ENCODE data around the gene RBBP8NL. TPM values are rescaled to one million over a fixed set of nuclear protein-coding genes. Genes with fewer than 3 reads are reported as not detected.

RBBP8NL gene
- total RNA-seq, 1 experiment from 2014 or later: 6.2 TPM

GRCh38 chr20:62363920-62364851, 63.2 kb downstream of the RBBP8NL start:
- intact Hi-C loops (cut with micrococcal nuclease; ENCODE audit: unreplicated experiment): loop anchor here (2.0 kb wide), 1 partner anchor 13 kb away; no protein-coding TSS in a partner anchor
- CTCF ChIA-PET: interaction anchor here (0.7 to 5.9 kb wide), 9 partner anchors 11 to 65 kb away, joined by 3 to 33 read pairs (median 7); partner anchors contain the start of genes ADRM1 and RPS21
- peak; percentile 75 for DNase-seq

GRCh38 chr20:62362991-62363919, 64.1 kb downstream of the RBBP8NL start:
- H3K4me1 Mint-ChIP-seq (ENCODE audit: low read depth, unreplicated experiment): peaks cover 75% of the 10 kb centered on the region
- CTCF ChIA-PET: interaction anchor here (1.0 to 5.9 kb wide), 8 partner anchors 13 to 61 kb away, joined by 3 to 33 read pairs (median 8); partner anchors contain the start of gene ADRM1
- peaks cover 98% of the 10 kb centered on the region for H3K36me3 Mint-ChIP-seq (ENCODE audit: insufficient read depth, unreplicated experiment)
- DNase-seq: peak; percentile 62
- H3K4me3 Mint-ChIP-seq (ENCODE audit: low read depth, unreplicated experiment): peak overlapping the region; percentile 79
- no peaks in the 10 kb centered on the region for H3K27me3 Mint-ChIP-seq (ENCODE audit: unreplicated experiment)
- no TSS peak for BruUV-seq (replicated peaks)
- no peaks in the 10 kb centered on the region for H3K9me3 Mint-ChIP-seq (ENCODE audit: low read depth, unreplicated experiment)
- intact Hi-C loops (cut with micrococcal nuclease; ENCODE audit: unreplicated experiment): no loop called here
- H3K27ac Mint-ChIP-seq (ENCODE audit: unreplicated experiment): peak overlapping the region; percentile 94
- TF ChIP-seq CTCF (IDR thresholded peaks at IDR 0.05; ENCODE audit: unreplicated experiment): no peak

More at GRCh38 chr20:62363920-62364851, 63.2 kb downstream of the RBBP8NL start:
- peak overlapping the region; percentile 94 for H3K27ac Mint-ChIP-seq (ENCODE audit: unreplicated experiment)
- TF ChIP-seq CTCF (IDR thresholded peaks at IDR 0.05; ENCODE audit: unreplicated experiment): no peak
- peaks cover 72% of the 10 kb centered on the region for H3K4me1 Mint-ChIP-seq (ENCODE audit: low read depth, unreplicated experiment)
- H3K4me3 Mint-ChIP-seq (ENCODE audit: low read depth, unreplicated experiment): peak overlapping the region; percentile 79
- H3K36me3 Mint-ChIP-seq (ENCODE audit: insufficient read depth, unreplicated experiment): peaks cover 98% of the 10 kb centered on the region
- BruUV-seq (replicated peaks): no TSS peak
- no peaks in the 10 kb centered on the region for H3K9me3 Mint-ChIP-seq (ENCODE audit: low read depth, unreplicated experiment)
- H3K27me3 Mint-ChIP-seq (ENCODE audit: unreplicated experiment): no peaks in the 10 kb centered on the region

GRCh38 chr20:62362590-62362940, 64.8 kb downstream of the RBBP8NL start:
- peak overlapping the region; percentile 94 for H3K27ac Mint-ChIP-seq (ENCODE audit: unreplicated experiment)
- H3K9me3 Mint-ChIP-seq (ENCODE audit: low read depth, unreplicated experiment): no peaks in the 10 kb centered on the region

More at GRCh38 chr20:62362590-62362940, 64.8 kb downstream of the RBBP8NL start:
- BruUV-seq (replicated peaks): no TSS peak
- Mint-ChIP-seq H3K36me3 (ENCODE audit: insufficient read depth, unreplicated experiment) (peaks cover 98% of the 10 kb centered on the region), H3K4me1 (ENCODE audit: low read depth, unreplicated experiment) (peaks cover 81% of the 10 kb centered on the region), H3K27me3 (ENCODE audit: unreplicated experiment) (no peaks in the 10 kb centered on the region), H3K4me3 (ENCODE audit: low read depth, unreplicated experiment) (peak overlapping the region; percentile 79)
- intact Hi-C loops (cut with micrococcal nuclease; ENCODE audit: unreplicated experiment): no loop called here
- DNase-seq: no peak
- CTCF ChIA-PET: interaction anchor here (1.0 to 1.7 kb wide), 4 partner anchors 12 to 60 kb away, joined by 5 to 9 read pairs (median 6); no protein-coding TSS in a partner anchor
- no peak for TF ChIP-seq CTCF (IDR thresholded peaks at IDR 0.05; ENCODE audit: unreplicated experiment)

Measured in Calu3 (cell line).